GM21529 (cell line): Measurements from ENCODE around the gene ATF6B.

Experiments used
- ATAC-seq: cut with Tn5 transposase; IDR thresholded peaks from one replicate; pipeline ENCODE4 v1.9.1; 2021; ENCODE audit not compliant: unreplicated experiment

ATF6B gene

GRCh38 chr6:32127717-32128592, at the start of gene ATF6B:
Gene ATF6B, minus strand, starts transcription at chr6:32128246. Its CDS starts 39 bp downstream, at chr6:32128207.
- peak; percentile 89 for ATAC-seq

DNA sequence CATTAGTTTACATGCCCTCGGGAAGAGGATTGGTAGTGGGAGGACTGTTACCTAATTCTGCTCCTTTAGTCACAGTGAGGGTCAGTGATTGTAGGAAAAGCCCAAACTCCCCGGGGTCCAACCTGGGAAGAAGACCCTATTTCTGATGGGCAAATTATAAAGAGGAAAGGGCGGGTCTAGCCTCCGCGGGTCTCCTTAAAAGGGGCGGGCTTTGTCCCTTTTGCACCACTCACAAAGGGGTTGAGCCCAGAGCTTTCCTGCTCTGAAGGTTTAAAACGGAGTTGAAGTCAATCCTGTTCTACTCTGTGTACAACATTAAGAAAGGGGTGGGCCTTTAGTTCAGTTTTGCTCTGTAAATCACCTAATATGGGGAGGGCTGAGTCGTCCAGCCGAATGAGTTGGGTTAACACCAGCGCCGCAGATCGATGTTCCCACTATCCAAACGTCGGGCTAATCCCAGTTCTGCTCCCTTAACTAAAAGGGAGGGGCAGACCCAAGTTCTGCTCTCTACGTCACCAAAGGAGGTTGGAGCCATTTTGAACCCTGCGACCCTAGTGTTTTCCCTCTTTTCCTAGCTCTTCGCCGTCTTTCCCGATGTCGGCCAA, 49.2 kb upstream of the ATF6B start:
- ATAC-seq: no peak

GRCh38 chr6:32176476-32177182, 48.6 kb upstream of the ATF6B start:
- no peak for ATAC-seq

DNA sequence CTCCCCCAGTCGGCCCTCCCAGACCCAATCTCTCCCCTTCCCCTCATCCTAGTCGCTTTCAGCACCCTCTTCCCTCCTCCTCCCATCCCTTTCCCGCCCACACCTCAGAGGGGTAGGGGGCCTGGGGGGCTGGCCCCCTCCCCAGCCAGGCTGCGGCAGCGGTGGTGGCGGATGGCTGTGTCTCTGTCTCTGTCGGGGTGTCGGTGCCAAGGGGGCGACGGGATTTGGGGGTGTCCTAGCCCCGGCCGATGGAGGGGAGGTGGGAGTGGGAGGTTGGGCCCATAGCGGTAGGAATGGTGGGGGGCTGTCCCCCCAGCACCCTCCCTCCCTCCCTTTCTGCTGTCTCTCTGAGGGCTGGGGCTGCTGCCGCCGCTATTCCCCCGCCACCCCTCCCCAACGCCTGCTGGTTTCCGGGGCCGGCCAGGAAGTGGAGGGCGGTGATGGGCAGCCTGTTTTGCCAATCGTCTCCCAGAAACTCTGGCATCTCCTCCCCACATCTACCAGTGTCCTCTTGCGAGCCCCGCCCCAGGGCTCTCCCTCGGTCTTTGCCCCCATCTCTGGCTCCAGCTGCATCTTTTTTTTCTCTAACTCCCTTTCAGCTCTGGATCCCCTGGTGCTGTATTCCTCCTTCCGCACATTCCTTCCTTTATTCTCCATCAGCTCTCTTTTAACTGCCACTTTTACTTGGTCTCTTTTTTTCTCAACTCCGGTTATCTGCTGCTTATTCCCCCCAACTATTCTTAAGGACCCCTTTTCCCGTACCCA, 47.8 kb upstream of the ATF6B start, which contains the start of gene AGPAT1:
AGPAT1 (minus strand) TSS at position 374 of the 765 bp plus-strand sequence. CDS start 4,588 bp downstream, outside the sequence.
- ATAC-seq: peak; percentile 47

DNA sequence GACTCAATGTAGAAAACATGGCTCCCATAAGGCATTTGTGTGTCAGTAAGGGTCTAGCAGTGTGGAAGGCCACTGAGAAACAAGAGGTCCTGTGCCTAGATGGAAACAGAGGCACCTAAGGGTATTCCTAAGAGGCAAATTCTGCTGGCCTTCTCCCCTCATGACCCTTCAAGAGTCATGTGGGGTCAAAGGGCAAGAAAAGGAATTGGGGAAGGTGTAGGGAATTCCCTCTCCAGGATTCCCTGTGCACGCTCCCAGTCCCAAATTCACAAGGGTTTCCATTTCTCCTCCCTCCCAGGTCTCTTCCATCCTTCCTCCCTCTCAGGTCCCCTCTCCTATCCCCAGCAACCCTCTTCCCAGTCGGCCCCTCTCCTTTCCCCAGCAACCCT, 47.3 kb upstream of the ATF6B start:
- no peak for ATAC-seq

- no peak for ATAC-seq
Observed at GRCh38 chr6:32174416-32174815, 46.4 kb upstream of the ATF6B start.

- ATAC-seq: no peak
Observed at GRCh38 chr6:32173051-32173727, 45.1 kb upstream of the ATF6B start.

DNA sequence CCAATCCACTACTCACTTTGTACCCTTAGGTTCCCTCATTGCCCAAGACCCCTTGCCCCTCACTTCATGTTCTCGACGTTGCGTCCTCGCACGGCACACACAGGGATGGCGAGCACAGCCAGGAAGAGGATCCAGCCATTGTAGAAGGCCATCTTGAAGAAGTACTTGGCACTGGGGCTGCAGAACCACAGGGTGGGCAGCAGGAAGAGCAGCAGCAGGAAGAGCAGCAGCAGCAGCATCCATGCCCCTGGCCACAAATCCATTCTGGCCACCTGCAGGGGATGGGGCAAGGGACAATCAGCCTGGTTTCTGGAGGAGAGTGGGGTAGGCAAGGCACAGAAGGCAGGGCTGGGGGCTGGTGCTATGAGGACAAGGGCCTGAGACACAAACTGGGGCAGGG, 43.2 kb upstream of the ATF6B start:
- ATAC-seq: no peak

GRCh38 chr6:32170294-32170693, 42.2 kb upstream of the ATF6B start:
- no peak for ATAC-seq

DNA sequence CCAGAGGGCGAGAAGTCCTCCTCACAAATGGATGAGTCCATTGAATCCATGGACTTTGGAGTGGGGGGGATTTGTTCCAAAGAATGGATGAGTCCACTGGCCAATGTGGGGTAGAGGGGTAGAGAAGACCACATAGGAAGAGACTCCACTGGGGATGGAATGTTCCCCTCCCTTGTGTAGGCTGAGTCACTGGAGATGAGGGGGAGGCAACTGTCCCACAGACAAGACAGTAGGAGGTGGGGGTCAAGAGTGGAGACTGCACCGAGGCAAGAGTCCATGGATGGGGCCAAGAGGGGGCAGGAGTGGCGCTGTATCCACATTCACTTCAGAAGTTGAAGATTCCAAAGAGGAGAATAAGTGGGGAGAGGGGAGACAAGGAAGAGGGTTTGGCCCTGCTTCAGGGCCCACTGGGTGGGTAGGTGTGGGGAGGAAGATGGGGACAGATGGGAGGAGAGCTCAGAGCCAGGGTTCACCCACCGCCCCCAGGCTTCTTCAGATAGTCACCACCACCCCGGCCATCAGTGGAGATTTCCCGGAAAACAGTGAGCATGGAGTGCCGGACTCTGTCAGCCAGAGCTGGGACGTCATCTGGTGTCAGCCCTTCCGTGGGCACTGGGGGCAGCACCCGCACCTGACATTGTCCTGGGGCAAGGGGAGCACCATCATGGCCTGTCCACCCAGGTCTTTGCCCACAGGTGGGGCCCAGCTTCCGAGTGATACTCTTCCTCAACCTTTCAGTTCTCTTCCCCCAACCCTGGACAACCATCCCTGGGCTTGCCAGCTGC, 41.0 kb upstream of the ATF6B start:
- no peak for ATAC-seq

DNA sequence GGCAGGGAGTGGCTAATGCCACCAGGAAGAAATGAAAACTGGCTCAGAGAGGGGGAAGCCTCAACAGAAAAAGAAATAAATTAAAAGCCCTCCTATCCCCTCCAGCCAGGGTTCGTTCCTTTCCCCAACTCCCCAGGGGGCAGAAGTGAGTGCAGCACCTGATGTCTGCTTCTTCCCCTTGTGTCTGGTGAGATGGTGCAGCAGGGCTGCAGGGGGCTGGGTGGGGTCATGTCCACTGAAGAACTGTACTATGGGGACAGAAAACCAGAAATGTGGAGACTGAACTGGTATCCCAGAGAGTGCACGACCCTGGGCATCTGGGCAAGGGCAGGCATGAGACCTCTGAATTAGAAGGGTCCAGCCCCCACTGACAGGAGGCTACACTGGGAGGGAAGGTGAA, 40.3 kb upstream of the ATF6B start:
- ATAC-seq: no peak

DNA sequence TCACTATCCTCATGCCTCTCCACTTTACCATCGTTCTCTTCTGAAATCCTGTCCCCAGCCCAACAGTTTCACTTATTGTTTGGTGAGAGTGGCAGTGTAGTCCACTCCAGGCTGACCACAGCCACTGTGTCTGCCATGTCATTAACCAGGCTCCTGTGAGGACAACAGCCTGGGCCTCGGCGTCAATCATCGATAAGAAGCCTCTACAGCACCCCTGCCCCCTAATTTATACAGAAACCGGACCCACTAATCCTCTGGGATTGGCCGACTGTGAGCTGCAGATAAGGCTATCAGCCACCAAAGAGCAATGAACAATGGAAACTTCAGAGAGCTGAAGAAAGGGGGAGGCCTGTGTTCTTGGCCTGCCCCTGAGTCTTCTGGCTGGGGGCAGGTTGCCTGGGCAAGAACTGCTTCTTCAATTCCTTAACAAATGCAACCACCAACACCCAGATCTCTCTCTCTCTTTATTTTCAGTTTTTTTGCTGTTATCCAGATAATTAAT, 39.8 kb upstream of the ATF6B start:
- no peak for ATAC-seq

DNA sequence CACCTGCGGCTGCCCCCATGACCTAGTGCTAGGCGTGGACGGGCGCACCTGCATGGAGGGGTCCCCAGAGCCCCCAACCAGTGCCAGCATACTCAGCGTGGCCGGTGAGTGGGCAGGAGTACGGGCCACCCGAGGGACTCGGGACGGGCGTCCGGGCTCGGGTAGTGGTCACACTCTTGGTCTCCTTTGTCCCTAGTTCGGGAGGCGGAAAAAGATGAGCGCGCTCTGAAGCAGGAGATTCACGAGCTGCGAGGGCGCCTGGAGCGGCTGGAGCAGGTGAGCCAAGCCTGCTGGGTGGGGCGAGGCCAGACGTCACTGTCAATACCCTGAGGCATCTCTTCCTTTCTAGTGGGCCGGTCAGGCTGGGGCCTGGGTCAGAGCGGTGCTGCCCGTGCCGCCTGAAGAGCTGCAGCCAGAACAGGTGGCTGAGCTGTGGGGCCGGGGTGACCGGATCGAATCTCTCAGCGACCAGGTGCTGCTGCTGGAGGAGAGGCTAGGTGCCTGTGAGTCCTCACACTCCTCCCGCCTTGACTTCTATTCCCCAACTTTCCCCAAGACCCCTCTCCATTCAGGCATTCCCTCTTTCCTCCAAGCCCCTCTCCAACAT, 39.2 kb upstream of the ATF6B start:
- no peak for ATAC-seq

GRCh38 chr6:32166411-32167061, 38.5 kb upstream of the ATF6B start:
- ATAC-seq: no peak

GRCh38 chr6:32164295-32164694, 36.2 kb upstream of the ATF6B start, which contains the start of gene EGFL8:
Gene EGFL8, plus strand, starts transcription at chr6:32164595. Its CDS starts 1,571 bp downstream, at chr6:32166166.
- ATAC-seq: no peak

- ATAC-seq: no peak
Observed at GRCh38 chr6:32163559-32164258, 35.7 kb upstream of the ATF6B start.

- no peak for ATAC-seq
Observed at GRCh38 chr6:32158052-32158451, 30.0 kb upstream of the ATF6B start.

DNA sequence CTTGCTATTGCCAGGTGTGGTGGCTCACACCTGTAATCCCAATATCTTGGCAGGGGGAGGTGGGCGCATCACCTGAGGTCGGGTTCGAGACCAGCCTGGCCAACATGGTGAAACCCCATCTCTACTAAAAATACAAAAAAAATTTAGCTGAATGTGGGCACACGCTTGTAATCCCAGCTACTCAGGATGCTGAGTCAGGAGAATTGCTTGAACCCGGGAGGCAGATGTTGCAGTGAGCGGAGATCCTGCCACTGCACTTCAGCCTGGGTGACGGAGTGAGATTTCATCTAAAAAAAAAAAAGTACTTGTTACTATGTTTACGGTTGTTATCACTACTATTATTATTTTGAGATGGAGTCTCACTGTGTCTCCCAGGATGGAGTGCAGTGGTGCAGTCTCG, 28.8 kb upstream of the ATF6B start:
- ATAC-seq: no peak
